ENCODE data around the gene GIPC2.

The GIPC2 gene

DNA sequence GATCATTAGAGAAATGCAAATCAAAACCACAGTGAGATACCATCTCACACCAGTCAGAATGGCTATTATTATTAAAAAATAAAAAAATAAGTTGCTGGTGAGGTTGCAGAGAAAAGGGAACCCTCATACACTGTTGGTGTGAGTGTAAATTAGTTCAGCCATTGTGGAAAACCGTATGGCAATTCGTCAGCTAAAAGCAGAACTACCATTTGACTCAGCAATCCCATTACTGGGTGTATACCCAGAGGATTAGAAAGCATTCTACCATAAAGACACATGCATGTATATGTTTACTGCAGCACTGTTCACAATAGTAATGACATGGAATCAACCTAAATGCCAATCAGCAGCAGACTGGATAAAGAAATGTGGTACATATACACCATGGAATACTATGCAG, 42.2 kb downstream of the GIPC2 start:
- no peak for DNase-seq (ENCODE audit: low read depth)
- no peak overlapping the region for H3K4me3 ChIP-seq (ENCODE audit: low read depth, low read length)
- TF ChIP-seq CTCF (conservative IDR thresholded peaks at IDR 0.05; ENCODE audit: low read depth, low read length), result no peak

DNA sequence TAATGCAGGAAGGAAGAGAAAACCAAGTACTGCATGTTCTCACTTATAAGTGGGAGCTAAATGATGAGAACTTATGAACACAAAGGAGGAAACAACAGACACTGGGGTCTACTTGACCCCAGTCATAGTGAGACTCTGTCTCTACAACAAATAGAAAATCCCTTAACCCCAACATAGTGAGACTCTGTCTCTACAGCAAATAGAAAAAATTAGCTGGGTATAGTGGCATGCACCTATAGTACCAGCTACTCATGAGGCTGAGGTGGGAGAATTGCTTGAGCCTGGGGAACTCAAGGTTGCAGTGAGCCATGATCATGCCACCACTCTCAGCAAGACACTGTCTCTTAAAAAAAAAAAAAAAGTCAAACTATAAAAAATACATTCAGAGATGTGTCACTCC, 42.7 kb downstream of the GIPC2 start:
- DNase-seq (ENCODE audit: low read depth), result no peak
- TF ChIP-seq CTCF (conservative IDR thresholded peaks at IDR 0.05; ENCODE audit: low read depth, low read length), result no peak
- H3K4me3 ChIP-seq (ENCODE audit: low read depth, low read length), result no peak overlapping the region

- H3K4me3 ChIP-seq (ENCODE audit: low read depth, low read length), result no peak overlapping the region
- no peak for DNase-seq (ENCODE audit: low read depth)
- TF ChIP-seq CTCF (conservative IDR thresholded peaks at IDR 0.05; ENCODE audit: low read depth, low read length), result no peak
These were observed 43.2 kb downstream of the GIPC2 start for GRCh38 chr1:78089010-78089409.

DNA sequence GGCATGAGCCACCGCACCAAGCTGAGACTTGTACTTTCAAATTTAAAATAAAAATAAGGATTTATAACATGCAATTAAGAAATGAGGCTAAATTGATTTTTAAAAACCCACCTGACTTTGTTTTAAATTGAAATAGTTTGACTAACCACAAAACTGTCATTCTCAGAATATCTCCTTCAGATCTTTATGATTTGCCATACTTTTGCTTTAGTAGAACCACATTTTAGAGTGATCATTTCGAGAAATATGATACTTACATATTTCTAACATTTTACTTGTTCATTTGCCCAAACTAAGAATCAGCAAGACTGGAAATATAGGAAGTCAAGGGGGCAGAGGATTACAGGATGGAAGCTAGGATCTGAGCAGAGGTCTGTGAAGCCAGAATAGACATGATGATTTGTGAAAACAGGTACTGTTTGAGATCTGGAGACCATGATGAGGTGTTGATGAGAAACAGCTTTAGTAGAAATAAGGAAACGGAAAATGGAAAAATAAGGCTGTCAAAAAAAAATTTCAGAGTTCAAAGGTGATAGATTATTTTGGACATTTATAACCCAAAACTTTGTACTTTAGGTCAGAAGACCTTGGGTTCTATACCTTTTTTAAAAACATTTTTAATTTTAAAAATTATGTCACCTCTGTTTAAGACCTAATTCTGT, 44.8 kb downstream of the GIPC2 start:
- TF ChIP-seq CTCF (conservative IDR thresholded peaks at IDR 0.05; ENCODE audit: low read depth, low read length), result no peak
- DNase-seq (ENCODE audit: low read depth), result no peak
- no peak overlapping the region for H3K4me3 ChIP-seq (ENCODE audit: low read depth, low read length)

DNA sequence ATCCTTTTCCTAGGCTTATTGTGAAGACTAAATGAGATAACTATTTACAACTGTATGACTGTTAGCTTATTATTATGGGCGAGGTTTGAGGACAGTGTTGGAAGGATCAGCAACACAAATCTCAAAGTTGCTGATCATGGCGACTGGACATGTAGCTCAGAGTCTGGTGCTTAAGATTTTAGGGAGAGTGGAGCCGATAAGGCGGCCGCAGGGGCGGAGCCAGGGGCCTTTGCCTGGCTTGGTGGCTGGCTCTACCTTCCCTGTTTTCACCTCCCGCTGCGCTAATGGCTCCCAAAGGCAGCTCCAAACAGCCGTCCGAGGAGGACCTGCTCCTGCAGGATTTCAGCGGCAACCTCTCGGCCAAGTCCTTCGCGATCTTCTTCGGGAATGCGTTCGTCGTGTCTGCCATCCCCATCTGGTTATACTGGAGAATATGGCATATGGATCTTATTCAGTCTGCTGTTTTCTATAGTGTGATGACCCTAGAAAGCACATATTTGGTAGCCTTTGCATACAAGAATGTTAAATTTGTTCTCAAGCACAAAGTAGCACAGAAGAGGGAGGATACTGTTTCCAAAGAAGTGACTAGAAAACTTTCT, 45.5 kb downstream of the GIPC2 start:
- DNase-seq (ENCODE audit: low read depth), result no peak
- TF ChIP-seq CTCF (conservative IDR thresholded peaks at IDR 0.05; ENCODE audit: low read depth, low read length), result no peak
- no peak overlapping the region for H3K4me3 ChIP-seq (ENCODE audit: low read depth, low read length)

DNA sequence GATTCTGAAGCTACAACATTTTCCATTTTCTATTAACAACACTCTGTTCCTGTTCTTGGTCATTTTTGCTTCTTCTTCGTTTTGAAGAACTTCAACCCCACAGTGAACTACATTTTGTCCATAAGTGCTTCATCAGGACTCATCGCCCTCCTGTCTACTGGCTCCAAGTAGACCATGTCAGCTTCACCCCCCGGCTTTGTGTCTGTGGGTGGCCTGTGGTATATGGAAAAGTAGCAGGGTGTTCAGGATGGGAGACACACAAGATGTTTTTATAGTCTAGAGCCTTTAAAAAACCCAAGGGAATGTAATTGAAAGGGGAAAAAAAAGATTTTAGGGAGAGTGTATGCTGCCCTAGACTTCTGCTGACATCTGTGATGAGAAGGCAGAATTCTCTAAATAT, 46.1 kb downstream of the GIPC2 start:
- TF ChIP-seq CTCF (conservative IDR thresholded peaks at IDR 0.05; ENCODE audit: low read depth, low read length), result no peak
- H3K4me3 ChIP-seq (ENCODE audit: low read depth, low read length), result no peak overlapping the region

DNA sequence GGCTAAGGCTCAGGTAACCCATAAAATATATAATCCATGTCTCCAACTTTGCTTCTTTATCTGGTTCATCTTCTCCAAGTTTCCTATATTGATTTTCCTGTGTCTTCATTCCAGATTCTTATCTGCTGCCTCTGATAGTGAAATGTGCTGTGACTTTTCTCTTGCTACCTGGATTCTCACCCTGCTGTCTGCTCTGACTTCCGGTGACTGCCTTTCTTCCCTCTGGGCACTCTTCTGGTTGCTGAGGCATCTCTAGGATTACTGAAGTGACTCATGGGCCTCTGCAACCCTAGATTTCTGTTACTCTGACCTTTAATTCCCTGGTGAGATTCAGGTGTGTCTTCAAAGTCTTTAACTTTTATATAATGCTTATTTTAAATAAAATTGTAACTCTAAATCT, 46.9 kb downstream of the GIPC2 start:
- TF ChIP-seq CTCF (conservative IDR thresholded peaks at IDR 0.05; ENCODE audit: low read depth, low read length), result no peak
- H3K4me3 ChIP-seq (ENCODE audit: low read depth, low read length), result no peak overlapping the region
- no peak for DNase-seq (ENCODE audit: low read depth)

More for the DNA sequence above, 46.1 kb downstream of the GIPC2 start:
- DNase-seq (ENCODE audit: low read depth), result no peak
